MM.1S (cell line): Measurements from ENCODE around the gene FIGLA.

Experiments used
- DNase-seq: peaks from one replicate; pipeline ENCODE4 v3.0.0-alpha.2; 2015
- H2AFZ ChIP-seq: fragments of 300-600 bp; sonication (generic); 2 replicates; pipeline ENCODE4 v1.6.0; 2016; ENCODE audit warnings: antibody characterized with exemption, low read length
- H3F3A ChIP-seq: fragments of 300-600 bp; sonication (generic); 2 replicates; pipeline ENCODE4 v1.6.1; 2016; ENCODE audit warnings: mild to moderate bottlenecking, antibody characterized with exemption, low read length, moderate library complexity, mixed read lengths; ENCODE audit not compliant: insufficient read depth
- H3K27ac ChIP-seq: fragments of 300-600 bp; sonication (generic); 2 replicates; pipeline ENCODE4 v1.5.1; 2016; ENCODE audit warnings: mild to moderate bottlenecking, low read length
- H3K27me3 ChIP-seq: fragments of 300-600 bp; sonication (generic); replicated peaks from 2 replicates; pipeline ENCODE4 v1.6.0; 2016; ENCODE audit warnings: low read length; ENCODE audit not compliant: insufficient read depth
- H3K36me3 ChIP-seq: fragments of 300-600 bp; sonication (generic); replicated peaks from 2 replicates; pipeline ENCODE4 v1.6.1; 2016; ENCODE audit warnings: mild to moderate bottlenecking, low read length, mixed read lengths; ENCODE audit not compliant: insufficient read depth
- H3K4me1 ChIP-seq: fragments of 300-600 bp; sonication (generic); 2 replicates; pipeline ENCODE4 v1.6.1; 2016; ENCODE audit warnings: low read length, mixed read lengths
- H3K4me2 ChIP-seq: fragments of 300-600 bp; sonication (generic); 2 replicates; pipeline ENCODE4 v1.6.0; 2016; ENCODE audit warnings: low read depth, low read length
- H3K4me3 ChIP-seq: fragments of 300-600 bp; sonication (generic); 2 replicates; pipeline ENCODE4 v1.5.1; 2016; ENCODE audit warnings: low read length, mixed read lengths
- H3K79me2 ChIP-seq: fragments of 300-600 bp; sonication (generic); 2 replicates; pipeline ENCODE4 v1.6.1; 2016; ENCODE audit warnings: mixed run types, low read length, mixed read lengths
- H3K9ac ChIP-seq: fragments of 300-600 bp; sonication (generic); 2 replicates; pipeline ENCODE4 v1.6.1; 2016; ENCODE audit warnings: low read length, mixed read lengths
- H3K9me2 ChIP-seq: fragments of 300-600 bp; sonication (generic); replicated peaks from 2 replicates; pipeline ENCODE4 v1.6.1; 2016; ENCODE audit warnings: mild to moderate bottlenecking, low read length, mixed read lengths; ENCODE audit not compliant: insufficient read depth
- H3K9me3 ChIP-seq: fragments of 300-600 bp; sonication (generic); replicated peaks from 2 replicates; pipeline ENCODE4 v1.6.1; 2016; ENCODE audit warnings: mild to moderate bottlenecking, low read length, mixed read lengths; ENCODE audit not compliant: insufficient read depth
- H4K20me1 ChIP-seq: fragments of 300-600 bp; sonication (generic); 2 replicates; pipeline ENCODE4 v1.6.1; 2016; ENCODE audit warnings: mild to moderate bottlenecking, low read length, moderate library complexity, mixed read lengths; ENCODE audit not compliant: insufficient read depth
- EZH2 ChIP-seq: fragments of 300-600 bp; sonication (generic); optimal IDR thresholded peaks from 2 replicates; pipeline ENCODE3; 2017; ENCODE audit warnings: low read depth, mild to moderate bottlenecking, antibody characterized with exemption, low read length, mixed read lengths
- EZH2phosphoT487 ChIP-seq: fragments of 300-600 bp; sonication (generic); IDR thresholded peaks from 2 replicates; pipeline ENCODE4 v1.6.1; 2018; ENCODE audit warnings: antibody characterized with exemption, low read length
- TF ChIP-seq, protein P1 (sequence below): fragments of 300-600 bp; sonication (generic); IDR thresholded peaks from 2 replicates; pipeline ENCODE4 v1.5.1; 2016; ENCODE audit warnings: antibody characterized with exemption, low read length, mixed read lengths

The FIGLA gene

DNA sequence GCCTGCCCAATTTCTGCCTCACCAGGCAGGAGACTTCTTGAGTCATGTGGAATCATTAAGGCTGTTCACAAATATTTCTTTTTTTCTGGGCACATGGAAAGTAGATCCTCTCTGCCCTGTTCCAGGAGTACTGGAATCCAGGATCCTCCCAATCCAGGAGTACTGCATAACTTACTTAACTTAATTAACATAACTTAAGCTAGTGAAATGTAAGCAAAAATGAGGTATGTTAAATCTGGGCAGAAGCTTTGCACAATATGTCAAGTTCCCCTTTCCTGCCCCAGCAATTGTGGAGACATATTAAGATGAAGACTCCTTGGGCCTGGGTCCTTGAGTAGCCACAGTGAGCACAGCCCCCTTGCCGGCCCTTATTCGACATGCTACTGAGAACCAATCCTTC lies 41.9 kb upstream of the FIGLA start:
- TF ChIP-seq, protein P1, sequence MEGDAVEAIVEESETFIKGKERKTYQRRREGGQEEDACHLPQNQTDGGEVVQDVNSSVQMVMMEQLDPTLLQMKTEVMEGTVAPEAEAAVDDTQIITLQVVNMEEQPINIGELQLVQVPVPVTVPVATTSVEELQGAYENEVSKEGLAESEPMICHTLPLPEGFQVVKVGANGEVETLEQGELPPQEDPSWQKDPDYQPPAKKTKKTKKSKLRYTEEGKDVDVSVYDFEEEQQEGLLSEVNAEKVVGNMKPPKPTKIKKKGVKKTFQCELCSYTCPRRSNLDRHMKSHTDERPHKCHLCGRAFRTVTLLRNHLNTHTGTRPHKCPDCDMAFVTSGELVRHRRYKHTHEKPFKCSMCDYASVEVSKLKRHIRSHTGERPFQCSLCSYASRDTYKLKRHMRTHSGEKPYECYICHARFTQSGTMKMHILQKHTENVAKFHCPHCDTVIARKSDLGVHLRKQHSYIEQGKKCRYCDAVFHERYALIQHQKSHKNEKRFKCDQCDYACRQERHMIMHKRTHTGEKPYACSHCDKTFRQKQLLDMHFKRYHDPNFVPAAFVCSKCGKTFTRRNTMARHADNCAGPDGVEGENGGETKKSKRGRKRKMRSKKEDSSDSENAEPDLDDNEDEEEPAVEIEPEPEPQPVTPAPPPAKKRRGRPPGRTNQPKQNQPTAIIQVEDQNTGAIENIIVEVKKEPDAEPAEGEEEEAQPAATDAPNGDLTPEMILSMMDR: no peak
- TF ChIP-seq EZH2phosphoT487 (no peak), EZH2 (no peak)
- no peaks in the 10 kb centered on the region for H4K20me1 ChIP-seq
- H3K4me1 ChIP-seq: no peaks in the 10 kb centered on the region
- no peak overlapping the region for H3K27ac ChIP-seq
- no peak for DNase-seq
- H2AFZ ChIP-seq: no peak overlapping the region
- no peak overlapping the region for H3K9ac ChIP-seq
- no peaks in the 10 kb centered on the region for H3K9me2 ChIP-seq
- H3K4me3 ChIP-seq: no peak overlapping the region
- H3K27me3 ChIP-seq: no peaks in the 10 kb centered on the region
- no peaks in the 10 kb centered on the region for H3K36me3 ChIP-seq
- H3K9me3 ChIP-seq: no peaks in the 10 kb centered on the region
- no peaks in the 10 kb centered on the region for H3F3A ChIP-seq
- no peaks in the 10 kb centered on the region for H3K79me2 ChIP-seq
- no peak overlapping the region for H3K4me2 ChIP-seq

DNA sequence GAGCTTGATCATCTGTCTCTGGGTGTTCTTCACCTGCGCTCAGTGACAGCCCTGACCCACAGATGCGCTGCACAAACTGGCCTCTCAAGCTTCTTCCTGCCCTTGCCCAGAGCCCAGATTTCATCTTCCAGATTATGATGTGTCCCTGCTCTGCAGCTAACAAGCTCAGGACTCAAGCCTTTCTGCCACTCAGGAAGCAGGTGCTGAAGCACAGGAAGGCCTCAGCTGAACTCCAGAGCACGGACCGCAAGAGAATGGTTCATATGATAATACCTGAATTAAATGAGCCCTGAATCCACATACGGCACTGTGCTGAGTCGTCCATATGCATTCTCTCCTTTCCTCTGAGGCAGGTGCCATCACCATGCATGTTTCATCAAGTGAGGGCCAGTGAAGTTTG lies 41.4 kb upstream of the FIGLA start:
- Histone ChIP-seq H3K4me2 (no peak overlapping the region), H3K9ac (no peak overlapping the region), H3F3A (no peaks in the 10 kb centered on the region), H3K36me3 (no peaks in the 10 kb centered on the region), H2AFZ (no peak overlapping the region), H3K4me3 (no peak overlapping the region), H4K20me1 (no peaks in the 10 kb centered on the region), H3K9me3 (no peaks in the 10 kb centered on the region), H3K4me1 (no peaks in the 10 kb centered on the region), H3K27ac (no peak overlapping the region), H3K27me3 (no peaks in the 10 kb centered on the region), H3K9me2 (no peaks in the 10 kb centered on the region), H3K79me2 (no peaks in the 10 kb centered on the region)
- DNase-seq: no peak
- no peak for TF ChIP-seq EZH2
- TF ChIP-seq, protein P1: no peak
- TF ChIP-seq EZH2phosphoT487: no peak

DNA sequence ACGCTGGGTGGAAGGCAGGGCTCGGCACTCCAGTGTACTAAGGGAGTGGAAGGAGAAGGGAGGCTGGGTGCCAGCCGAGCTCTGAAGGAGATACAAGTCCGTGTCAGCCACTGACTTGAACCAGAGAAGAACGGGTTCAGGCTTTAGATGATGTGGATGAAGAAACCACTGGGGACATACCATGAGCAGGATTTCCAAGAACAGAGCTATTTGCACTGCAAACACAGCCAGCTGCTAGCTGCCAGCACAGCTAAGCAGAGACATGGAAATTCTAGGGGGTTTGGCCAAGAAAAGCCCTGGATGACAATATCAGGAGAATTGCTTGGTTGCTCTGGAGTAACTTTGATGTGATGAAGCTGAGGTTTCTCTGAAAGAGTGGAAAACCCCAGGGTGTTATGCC lies 39.9 kb upstream of the FIGLA start:
- no peak overlapping the region for H3K9ac ChIP-seq
- H3K27ac ChIP-seq: no peak overlapping the region
- H3K36me3 ChIP-seq: no peaks in the 10 kb centered on the region
- no peak for DNase-seq
- no peak overlapping the region for H3K4me3 ChIP-seq
- H2AFZ ChIP-seq: no peak overlapping the region
- H3K4me2 ChIP-seq: no peak overlapping the region
- H3K9me3 ChIP-seq: no peaks in the 10 kb centered on the region
- no peaks in the 10 kb centered on the region for H4K20me1 ChIP-seq
- no peaks in the 10 kb centered on the region for H3K79me2 ChIP-seq
- no peaks in the 10 kb centered on the region for H3F3A ChIP-seq
- no peaks in the 10 kb centered on the region for H3K27me3 ChIP-seq
- no peaks in the 10 kb centered on the region for H3K4me1 ChIP-seq
- TF ChIP-seq EZH2phosphoT487: no peak
- TF ChIP-seq, protein P1: no peak
- TF ChIP-seq EZH2: no peak
- H3K9me2 ChIP-seq: no peaks in the 10 kb centered on the region
